ENCODE measurements around the gene ARHGAP15.

Gene ARHGAP15

DNA sequence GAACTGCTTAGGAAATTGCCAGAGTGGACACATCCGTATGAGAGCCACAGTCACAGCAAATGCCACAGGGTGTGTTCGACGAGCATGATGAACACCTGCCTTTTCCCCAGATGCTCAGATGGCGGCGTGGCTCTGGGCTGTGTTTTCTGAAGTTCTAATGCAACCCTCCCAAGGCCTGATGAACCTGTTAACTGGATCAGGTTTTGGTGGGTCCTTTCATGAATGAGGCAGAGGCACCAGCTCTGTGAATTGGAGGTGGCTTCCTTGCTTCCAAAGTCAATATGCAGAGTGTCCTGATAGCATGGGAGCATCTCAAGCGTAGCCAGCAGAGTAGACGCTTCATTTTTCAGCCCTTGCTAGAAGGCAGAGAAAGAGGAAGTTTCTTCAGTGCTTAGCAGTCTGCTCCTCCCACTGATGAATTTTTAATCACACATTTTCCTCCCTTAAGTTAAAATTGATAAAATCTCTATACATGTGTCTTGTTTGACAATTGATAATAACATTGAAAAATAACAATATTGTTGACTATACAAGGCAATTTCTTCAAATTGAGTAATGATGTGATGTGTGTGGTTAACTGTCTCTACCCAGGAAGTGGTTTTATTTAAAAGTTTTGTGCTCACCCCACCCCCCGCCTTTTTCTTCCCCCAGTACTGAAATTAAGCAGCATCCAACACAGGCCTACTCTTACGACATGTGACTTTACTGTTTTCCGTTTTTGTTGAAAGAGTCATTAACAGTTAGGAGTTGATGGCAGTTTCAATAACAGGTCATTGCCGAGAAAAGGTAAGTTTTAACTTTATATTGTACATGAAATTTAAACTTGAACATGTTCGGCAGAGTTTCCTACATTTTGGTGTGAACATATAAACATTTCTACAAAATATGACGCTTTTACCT is at the start of gene ARHGAP15:
TSS of gene ARHGAP15 (plus strand) at position 739 of the 900 bp plus-strand sequence.
- Mint-ChIP-seq H3K9me3 (no peaks in the 10 kb centered on the region), H3K27me3 (ENCODE audit: low read depth, poor library complexity) (peaks cover 3% of the 10 kb centered on the region), H3K36me3 (ENCODE audit: low read depth) (no peaks in the 10 kb centered on the region), H3K4me3 (no peak within 1 kb of the TSS), H3K4me1 (peaks cover 8% of the 10 kb centered on the region), H3K27ac (no peak within 1 kb of the TSS)
- no peak for TF ChIP-seq CTCF (IDR thresholded peaks at IDR 0.05)
- no peak for DNase-seq

DNA sequence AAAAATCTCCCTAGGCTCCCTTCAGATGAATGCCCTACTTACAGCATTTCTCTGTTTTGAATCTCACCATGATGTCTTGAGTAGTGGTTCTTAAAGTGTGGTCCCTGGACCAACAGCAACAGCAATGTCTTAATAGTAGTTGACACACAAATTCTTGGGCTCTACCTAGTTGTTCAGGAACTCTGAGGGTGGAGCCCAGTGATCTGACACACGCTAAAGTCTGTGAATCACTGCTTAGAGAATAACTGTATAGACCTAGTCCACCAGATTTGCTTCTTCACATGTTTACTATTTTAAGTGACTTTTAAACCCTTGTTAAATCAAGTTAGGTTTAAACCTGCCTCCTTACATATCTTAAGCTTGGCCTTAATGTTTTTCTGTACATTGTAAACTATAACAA is 47.6 kb upstream of the ARHGAP15 start:
- H3K4me1 Mint-ChIP-seq = no peaks in the 10 kb centered on the region
- H3K27me3 Mint-ChIP-seq (ENCODE audit: low read depth, poor library complexity) = no peaks in the 10 kb centered on the region
- H3K36me3 Mint-ChIP-seq (ENCODE audit: low read depth) = no peaks in the 10 kb centered on the region
- DNase-seq = no peak
- no peak for TF ChIP-seq CTCF (IDR thresholded peaks at IDR 0.05)
- H3K27ac Mint-ChIP-seq = no peak overlapping the region
- H3K9me3 Mint-ChIP-seq = peaks cover 2% of the 10 kb centered on the region
- no peak overlapping the region for H3K4me3 Mint-ChIP-seq

DNA sequence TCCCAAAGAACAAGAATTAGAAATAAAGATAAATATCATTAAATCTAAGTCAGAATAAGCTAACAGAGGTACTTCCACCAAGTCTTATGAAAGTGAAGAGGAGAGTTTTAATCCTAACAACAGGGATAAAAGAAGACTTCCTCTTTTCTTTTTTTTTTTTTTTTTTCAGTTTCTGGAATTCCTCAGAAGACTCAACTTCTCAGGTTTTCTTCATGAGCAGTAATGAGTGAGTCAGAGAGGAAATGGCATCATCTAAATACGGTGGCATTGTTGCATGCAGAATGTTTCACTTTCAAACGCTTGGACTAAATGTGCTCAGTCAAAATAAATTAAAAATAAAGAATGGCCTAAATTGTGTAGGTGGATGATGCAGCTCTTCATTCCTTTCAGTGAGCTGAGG is 45.6 kb upstream of the ARHGAP15 start:
- no peak for DNase-seq
- Mint-ChIP-seq H3K27me3 (ENCODE audit: low read depth, poor library complexity) (no peaks in the 10 kb centered on the region), H3K27ac (no peak overlapping the region), H3K9me3 (no peaks in the 10 kb centered on the region), H3K36me3 (ENCODE audit: low read depth) (no peaks in the 10 kb centered on the region), H3K4me3 (no peak overlapping the region), H3K4me1 (no peaks in the 10 kb centered on the region)
- TF ChIP-seq CTCF (IDR thresholded peaks at IDR 0.05) = no peak

- no peaks in the 10 kb centered on the region for H3K36me3 Mint-ChIP-seq (ENCODE audit: low read depth)
- H3K27ac Mint-ChIP-seq = no peak overlapping the region
- no peaks in the 10 kb centered on the region for H3K9me3 Mint-ChIP-seq
- no peaks in the 10 kb centered on the region for H3K27me3 Mint-ChIP-seq (ENCODE audit: low read depth, poor library complexity)
- H3K4me3 Mint-ChIP-seq = no peak overlapping the region
- H3K4me1 Mint-ChIP-seq = no peaks in the 10 kb centered on the region
- no peak for DNase-seq
- TF ChIP-seq CTCF (IDR thresholded peaks at IDR 0.05) = no peak
Observed at GRCh38 chr2:143084462-143084861, 44.8 kb upstream of the ARHGAP15 start.

GRCh38 chr2:143085125-143085784 is 44.0 kb upstream of the ARHGAP15 start:
- DNase-seq = no peak
- H3K27ac Mint-ChIP-seq = no peak overlapping the region
- H3K9me3 Mint-ChIP-seq = no peaks in the 10 kb centered on the region
- H3K4me1 Mint-ChIP-seq = no peaks in the 10 kb centered on the region
- H3K27me3 Mint-ChIP-seq (ENCODE audit: low read depth, poor library complexity) = no peaks in the 10 kb centered on the region
- TF ChIP-seq CTCF (IDR thresholded peaks at IDR 0.05) = no peak
- H3K36me3 Mint-ChIP-seq (ENCODE audit: low read depth) = no peaks in the 10 kb centered on the region
- H3K4me3 Mint-ChIP-seq = no peak overlapping the region
